H1 (cell line): ENCODE results near the gene NEURL4.

Source experiments
- ATF2 ChIP-seq: IDR thresholded peaks from 2 replicates; pipeline ENCODE4 v1.6.1; 2012; ENCODE audit warnings: low read length, inconsistent platforms
- BRCA1 ChIP-seq: IDR thresholded peaks from 2 replicates; pipeline ENCODE4 v1.6.1; 2012; ENCODE audit warnings: low read depth, low read length, improper control_type of control experiment
- CEBPB ChIP-seq: IDR thresholded peaks from 2 replicates; pipeline ENCODE4 v1.6.1; 2012; ENCODE audit warnings: low read depth, low read length
- CTCF ChIP-seq, 3 experiments: IDR thresholded peaks; 1 replicate in 2 of 3; 2 replicates in 1 of 3; pipeline versions ENCODE4 v1.5.1 to v1.6.1; 2011; ENCODE audit warnings: low read length in 3 of 3, mild to moderate bottlenecking in 3 of 3, inconsistent platforms in 2 of 3, low read depth in 1 of 3, moderate library complexity in 1 of 3; ENCODE audit not compliant: insufficient read depth in 1 of 3; ENCODE audit errors: control extremely low read depth in 1 of 3
- E2F6 ChIP-seq: IDR thresholded peaks from 2 replicates; pipeline ENCODE4 v1.6.1; 2012; ENCODE audit warnings: inconsistent platforms
- EP300 ChIP-seq, 2 experiments: IDR thresholded peaks; 1 replicate in 1 of 2; 2 replicates in 1 of 2; pipeline ENCODE4 v1.6.1; 2011 to 2012; ENCODE audit warnings: low read depth in 2 of 2, low read length in 2 of 2, mild to moderate bottlenecking in 2 of 2, borderline replicate concordance in 1 of 2, inconsistent platforms in 1 of 2, moderate library complexity in 1 of 2
- EZH2 ChIP-seq: fragments of 200-600 bp; sonication (generic); IDR thresholded peaks from 2 replicates; pipeline ENCODE4 v1.7.1; 2012; ENCODE audit warnings: low read depth, mild to moderate bottlenecking, moderate library complexity, low read length, inconsistent platforms; ENCODE audit not compliant: severe bottlenecking
- GABPA ChIP-seq: IDR thresholded peaks from 2 replicates; pipeline ENCODE4 v1.6.1; 2011; ENCODE audit warnings: mild to moderate bottlenecking, low read length, moderate library complexity, borderline replicate concordance; ENCODE audit not compliant: insufficient read depth
- NRF1 ChIP-seq: IDR thresholded peaks from 2 replicates; pipeline ENCODE4 v1.6.1; 2011; ENCODE audit warnings: mild to moderate bottlenecking, low read depth, low read length, improper control_type of control experiment
- POLR2A ChIP-seq, 2 experiments: IDR thresholded peaks; 1 replicate in 1 of 2; 2 replicates in 1 of 2; pipeline ENCODE4 v1.6.1; 2011; ENCODE audit warnings: low read depth in 2 of 2, low read length in 2 of 2, mild to moderate bottlenecking in 2 of 2; ENCODE audit errors: control extremely low read depth in 1 of 2
- RFX5 ChIP-seq: IDR thresholded peaks from 2 replicates; pipeline ENCODE4 v1.6.1; 2011; ENCODE audit warnings: low read depth, low read length, improper control_type of control experiment, borderline replicate concordance

GRCh38 chr17:7293816-7294613, 35.1 kb downstream of the NEURL4 start:
- TF ChIP-seq CTCF (IDR thresholded peaks at IDR 0.05; ENCODE audit: control extremely low read depth in 1 of 3, insufficient read depth in 1 of 3, low read depth in 1 of 3, low read length in 3 of 3) (0 out of 4 replicates have a peak, but pooled peaks of 1 of the 3 experiments have one; percentile 1), BRCA1 (no peak), E2F6 (no peak; the same call in 1 of the 2 replicates), GABPA (no peak), EZH2 (no peak), EP300 (IDR thresholded peaks at IDR 0.05; ENCODE audit: borderline replicate concordance in 1 of 2, low read depth in 2 of 2, low read length in 2 of 2) (no peak), POLR2A (IDR thresholded peaks at IDR 0.05; ENCODE audit: control extremely low read depth in 1 of 2, low read depth in 2 of 2, low read length in 2 of 2) (peak in 1 of 2 experiments; percentile 31; a peak in 1 of 3 replicates), NRF1 (no peak), RFX5 (no peak), ATF2 (no peak), CEBPB (no peak)
